GM19099 (cell line): ENCODE data around the gene COL5A1.

Source experiments
- POLR2A ChIP-seq: IDR thresholded peaks from 3 replicates; pipeline ENCODE4 v1.6.1; 2011; ENCODE audit warnings: low read depth; ENCODE audit not compliant: insufficient read length; ENCODE audit errors: extremely low read depth

The COL5A1 gene

DNA sequence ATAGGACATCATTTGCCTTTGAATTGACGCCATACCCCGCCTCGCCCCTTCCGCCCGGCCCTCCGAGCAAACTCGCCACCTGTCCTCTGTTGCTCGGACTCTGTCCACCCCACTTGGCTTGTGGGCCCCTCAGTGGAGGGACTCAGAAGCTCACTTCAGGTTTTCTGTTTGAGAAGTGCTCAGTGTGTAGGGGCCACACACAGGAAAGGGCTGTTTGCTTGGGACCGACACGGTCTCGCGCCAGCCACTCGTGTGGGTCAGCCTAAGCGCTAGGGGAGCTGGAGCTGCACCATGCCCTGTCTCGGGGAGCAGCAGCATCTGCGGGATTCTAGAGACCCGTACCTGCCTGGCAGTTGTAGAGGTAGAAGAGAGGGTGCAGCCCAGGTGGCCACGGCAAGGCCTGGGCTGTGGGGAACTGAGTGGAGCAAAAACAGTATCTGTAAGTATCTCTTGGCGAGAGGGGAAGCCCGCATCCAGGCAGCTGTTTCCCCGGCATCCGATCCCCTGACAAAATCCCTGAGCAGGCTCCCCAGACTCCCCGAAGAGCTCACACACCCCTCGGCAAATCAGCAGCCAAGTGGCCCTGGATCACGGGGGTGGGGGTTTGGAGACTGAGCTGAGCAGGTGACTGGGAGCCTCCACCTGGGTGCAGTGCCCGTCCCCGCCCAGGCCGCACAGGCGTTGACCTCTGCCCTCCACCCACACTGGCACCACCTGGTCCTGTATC lies 52.2 kb downstream of the COL5A1 start:
- no peak for TF ChIP-seq POLR2A

DNA sequence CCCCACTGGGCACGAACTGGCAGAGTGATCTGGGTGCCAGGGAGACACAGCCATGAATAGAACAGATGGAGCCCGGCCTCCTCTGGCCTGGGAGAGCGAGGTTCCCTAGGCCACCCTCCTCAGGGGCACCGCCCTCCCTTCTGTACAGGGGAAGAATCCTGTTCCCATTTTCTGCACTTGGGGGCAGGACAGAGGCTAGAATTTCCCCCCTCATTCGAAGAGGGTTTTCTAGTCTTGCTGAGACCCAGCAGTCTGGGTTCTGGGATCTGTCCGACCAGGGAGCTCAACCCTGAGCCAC lies 52.7 kb downstream of the COL5A1 start:
- TF ChIP-seq POLR2A = no peak

DNA sequence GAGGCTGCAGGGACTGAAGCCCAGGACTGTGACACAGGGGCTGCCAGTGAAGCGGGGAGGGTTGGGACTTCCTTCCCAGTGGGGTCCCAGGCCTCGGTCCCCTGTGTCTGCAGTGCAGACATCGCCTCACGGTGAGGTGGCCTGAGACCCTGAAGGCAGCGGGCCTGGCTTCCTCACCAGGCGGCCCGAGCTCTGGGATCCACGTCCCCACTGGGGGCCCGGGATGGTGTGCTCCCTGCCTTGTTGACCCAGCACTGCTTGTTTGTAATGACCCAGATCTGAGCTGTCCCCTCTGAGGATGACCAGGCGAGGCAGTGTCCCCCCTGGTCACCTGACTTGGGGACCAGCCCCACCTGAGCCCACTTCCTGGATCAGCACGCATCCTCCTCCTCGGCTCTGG lies 53.1 kb downstream of the COL5A1 start:
- TF ChIP-seq POLR2A = no peak

DNA sequence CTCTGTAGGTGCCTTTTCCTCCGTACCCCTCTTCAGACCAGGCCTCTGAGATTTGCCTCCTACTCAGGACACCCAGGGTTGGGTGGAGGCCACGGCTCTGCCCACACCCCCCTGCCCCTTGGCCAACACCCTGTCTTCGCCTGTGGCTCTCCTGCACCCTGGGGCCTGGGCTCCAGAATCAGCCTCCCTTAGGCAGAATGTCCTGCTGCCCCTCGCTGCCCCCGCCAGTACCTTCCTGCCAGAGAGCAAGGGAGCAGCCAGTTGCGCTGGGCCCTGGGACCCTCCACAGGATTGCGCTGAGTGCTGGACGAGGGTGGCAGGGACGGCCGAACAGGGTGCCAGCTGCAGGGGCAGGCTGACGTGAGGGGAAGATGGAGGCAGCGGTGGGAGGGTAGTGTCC lies 53.5 kb downstream of the COL5A1 start:
- TF ChIP-seq POLR2A = no peak

DNA sequence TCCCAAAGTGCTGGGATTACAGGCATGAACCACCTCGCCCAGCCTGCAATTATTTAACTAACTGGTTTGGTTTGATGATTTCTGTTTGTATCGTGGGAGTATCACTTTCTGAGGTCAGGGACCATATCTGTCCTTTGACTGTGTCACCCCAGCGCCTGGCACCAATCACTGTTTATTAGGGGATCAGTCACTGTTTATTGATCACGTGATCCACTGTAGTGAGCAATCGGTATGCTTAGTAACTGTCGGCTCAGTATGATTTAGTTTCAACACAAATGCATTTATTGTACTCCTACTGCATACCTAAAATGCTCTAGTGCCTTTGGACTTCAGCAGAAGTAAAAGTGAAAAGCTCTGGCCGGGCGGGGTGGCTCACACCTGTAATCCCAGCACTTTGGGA lies 54.8 kb downstream of the COL5A1 start:
- no peak for TF ChIP-seq POLR2A

DNA sequence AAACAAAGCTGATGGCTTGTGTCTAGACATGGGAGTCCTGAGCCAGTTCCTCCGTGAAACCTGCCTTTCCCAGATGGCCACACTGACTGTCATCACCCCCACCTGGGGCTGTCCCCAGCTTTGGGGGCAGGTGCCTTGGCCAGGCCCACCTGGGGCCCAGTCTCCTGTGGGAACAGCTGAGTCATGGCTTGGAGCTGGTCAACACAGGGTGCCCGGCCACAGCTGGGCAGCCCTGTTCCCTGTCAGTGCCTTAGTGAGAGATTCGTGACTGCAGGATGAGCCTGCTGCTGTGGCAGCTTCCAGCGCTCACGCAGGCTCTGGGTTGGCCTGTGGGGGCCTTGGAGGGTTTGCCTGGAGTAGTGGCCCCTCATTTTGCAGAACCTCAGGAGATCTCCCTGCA lies 56.5 kb downstream of the COL5A1 start:
- TF ChIP-seq POLR2A = no peak

DNA sequence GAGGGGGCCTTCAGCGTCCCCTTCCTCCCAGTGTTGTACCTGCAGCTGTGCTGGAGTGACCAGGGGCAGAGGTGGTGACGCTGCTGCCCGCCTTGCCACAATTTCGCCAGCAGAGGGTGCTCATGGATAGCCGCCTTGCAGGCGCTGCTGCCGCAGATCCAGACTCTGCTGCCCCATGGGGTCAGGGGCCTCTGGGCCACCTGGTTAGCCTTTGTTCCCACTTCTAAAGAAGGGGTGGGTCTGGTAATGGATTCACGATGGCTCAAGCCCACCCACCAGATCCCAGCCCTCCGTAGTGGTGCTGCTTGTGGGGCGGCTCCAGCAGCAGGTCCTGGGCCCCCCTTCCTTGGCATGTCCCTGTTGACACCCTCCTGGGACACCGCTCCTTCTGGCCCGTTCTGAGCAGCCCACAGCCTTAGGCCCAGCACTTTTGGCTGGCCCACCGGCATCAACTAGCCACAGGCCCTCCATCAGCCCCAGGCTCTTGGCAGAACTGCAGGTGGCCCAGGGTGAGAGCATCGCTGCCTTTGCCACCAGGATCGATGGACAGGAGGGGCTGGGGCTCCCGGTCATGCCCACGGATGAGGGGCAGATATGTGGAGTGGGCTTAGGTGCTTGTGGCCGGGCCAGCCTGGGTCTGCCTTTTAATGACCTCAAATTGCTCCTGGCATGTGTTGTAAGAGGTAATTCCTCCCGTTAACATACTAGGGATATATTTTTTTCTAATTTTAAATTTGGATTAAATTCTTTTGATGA lies 57.2 kb downstream of the COL5A1 start:
- no peak for TF ChIP-seq POLR2A

DNA sequence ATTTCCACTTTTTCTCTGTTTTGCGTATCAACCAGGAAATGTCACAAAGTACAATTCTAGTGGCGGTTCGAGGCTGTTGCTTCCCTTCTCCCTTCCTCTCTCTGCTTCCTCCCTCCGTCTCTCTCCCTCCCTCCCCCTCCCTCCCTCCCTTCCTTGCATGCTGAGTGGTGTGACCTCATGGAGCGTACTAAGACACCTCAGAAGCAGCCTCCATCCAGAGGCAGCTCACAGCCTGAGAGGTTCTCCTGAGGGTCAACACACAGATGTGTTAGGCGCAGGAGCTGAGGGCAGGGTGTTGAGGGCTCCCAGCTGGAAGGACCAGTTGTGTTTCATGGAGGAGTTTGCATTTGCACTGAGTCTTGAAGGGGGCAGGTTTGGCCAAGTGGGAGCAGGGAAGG lies 57.7 kb downstream of the COL5A1 start:
- no peak for TF ChIP-seq POLR2A

DNA sequence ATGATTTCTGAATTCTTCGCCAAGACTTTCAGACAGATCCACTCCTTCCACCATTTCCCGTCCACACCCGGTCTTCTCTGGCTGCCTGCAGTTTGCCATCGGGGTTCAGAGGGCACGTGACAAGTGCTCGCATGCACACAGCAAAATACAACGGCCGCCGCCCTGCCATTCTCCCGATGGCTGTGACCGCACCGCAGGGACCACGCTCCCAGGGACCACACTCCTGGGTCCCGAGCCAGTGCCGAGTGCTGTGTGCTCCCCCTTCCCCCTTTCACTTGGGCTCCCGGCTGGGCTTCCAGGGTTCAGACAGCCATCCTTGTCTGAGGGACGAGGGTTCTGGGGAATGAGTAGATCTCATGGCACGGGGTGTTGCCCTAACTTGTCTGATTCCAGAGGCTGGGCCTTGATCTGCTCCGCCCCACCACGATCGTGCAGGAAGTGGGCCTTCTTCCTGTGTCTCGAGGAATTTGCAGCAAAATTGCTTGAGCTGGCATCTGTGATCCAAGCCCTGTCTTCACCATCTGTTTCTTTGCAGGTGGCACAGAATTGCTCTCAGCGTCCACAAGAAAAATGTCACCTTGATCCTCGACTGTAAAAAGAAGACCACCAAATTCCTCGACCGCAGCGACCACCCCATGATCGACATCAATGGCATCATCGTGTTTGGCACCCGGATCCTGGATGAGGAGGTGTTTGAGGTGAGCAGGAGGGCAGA lies 59.2 kb downstream of the COL5A1 start:
- TF ChIP-seq POLR2A = no peak

DNA sequence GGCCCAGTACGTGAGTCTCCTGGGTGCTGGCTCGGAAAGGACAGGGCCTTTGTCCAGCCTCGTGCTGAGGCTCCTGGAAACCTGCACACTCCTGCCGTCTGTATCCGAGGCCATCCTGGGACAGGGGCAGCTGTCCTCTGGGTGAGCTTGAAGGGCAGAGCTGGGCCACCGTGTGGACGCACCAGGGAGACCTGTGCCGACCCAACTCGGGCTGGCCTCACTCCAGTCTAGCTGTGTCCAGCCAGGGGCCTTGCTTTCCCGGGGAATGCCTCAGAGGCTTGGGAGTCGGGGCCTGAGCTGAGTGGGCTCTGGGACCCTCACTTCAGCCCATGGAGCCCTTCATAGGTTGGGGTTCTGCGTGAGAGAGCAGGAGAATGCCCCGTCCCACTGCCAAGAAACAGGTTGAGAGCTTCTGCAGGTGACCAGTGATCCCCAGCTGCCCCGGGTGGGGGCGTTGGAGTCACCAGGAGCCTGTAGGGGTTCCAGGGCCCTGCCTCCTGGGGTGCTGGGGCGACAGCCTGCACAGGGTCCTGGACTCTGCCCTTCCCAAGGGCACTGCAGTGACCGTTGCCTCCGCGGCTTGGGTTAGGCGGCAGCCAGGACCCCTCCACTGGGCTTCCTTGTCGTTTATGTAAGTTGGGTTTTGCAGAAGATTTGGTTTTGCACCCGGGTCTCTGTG lies 60.1 kb downstream of the COL5A1 start:
- no peak for TF ChIP-seq POLR2A

DNA sequence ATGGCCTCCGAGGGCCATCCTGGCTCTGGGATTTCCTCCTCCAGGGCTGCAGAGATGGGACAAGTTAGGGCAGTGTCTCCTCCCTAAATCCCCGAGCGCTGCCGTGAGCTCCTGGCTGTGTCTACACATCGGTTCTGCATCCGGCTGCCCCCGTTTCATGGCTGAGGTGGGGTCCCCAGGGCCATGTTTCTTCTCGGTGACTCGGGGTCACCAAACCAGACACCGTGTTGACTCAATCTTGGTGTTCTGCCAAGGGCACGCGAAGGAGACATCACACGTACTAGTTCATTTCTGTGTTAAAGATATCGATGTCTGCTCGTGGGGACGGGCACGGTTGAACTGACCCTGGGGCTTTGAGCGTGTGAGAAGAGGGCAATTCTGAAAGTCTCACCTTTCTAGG lies 60.7 kb downstream of the COL5A1 start:
- TF ChIP-seq POLR2A = no peak

DNA sequence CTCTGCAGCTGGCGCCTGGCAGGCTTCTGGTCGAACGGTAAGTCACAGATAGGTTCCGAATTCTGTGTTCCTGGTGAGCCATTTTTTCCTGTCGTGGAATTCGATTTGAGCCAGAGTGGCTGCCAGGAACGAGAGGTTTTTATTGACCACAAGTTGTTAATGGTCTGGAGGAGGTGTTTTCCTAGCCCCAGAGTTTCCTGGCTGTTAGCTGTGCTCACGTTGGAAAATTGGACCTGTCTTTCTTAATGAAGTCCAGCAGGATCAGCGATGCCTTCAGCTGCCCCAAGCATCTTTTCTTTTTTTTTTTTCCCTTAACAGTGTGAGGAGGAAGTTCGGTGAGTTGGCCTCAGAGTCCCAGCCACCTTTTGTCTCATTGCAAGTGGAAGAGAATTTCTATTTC lies 62.9 kb downstream of the COL5A1 start:
- no peak for TF ChIP-seq POLR2A

DNA sequence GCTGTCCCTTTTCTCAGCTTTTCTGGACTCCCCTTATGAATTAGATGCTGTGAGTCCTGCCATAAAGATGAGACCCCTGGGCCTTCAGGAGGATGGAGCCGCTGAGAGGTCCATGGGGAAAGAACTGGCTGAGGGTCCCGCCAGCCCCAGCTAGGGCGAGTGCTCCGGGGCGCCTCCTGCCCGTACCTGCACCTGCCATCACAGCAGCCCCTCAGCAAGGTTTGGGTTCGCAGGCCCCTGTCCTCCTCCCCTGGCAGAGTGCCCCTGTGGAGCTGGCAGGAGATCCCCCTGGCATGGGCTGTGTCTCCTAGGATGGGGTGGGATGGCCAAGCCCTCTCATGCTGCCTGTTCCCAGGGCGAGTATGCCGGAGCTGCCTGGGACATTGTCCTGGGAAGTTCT lies 64.2 kb downstream of the COL5A1 start:
- TF ChIP-seq POLR2A = no peak

DNA sequence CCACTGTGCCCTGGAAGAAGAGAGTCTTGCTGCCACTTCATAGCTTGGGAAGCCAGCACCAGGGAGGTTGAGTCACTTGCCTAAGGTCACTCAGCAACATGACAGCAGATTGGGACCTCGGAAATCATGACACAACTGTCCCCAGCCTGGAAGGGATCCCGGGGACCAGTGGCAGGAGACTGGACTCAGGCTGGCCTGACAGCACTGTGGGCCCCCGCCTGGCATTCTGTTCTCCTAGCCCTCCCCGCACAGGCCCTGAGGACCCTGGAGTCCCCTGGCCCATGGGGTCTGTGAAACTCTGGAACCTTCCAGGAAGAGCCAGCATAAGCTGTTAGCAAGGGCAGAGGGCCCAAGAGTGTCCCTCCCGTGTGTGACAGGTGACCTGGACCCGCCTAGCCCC lies 64.9 kb downstream of the COL5A1 start:
- TF ChIP-seq POLR2A = no peak

DNA sequence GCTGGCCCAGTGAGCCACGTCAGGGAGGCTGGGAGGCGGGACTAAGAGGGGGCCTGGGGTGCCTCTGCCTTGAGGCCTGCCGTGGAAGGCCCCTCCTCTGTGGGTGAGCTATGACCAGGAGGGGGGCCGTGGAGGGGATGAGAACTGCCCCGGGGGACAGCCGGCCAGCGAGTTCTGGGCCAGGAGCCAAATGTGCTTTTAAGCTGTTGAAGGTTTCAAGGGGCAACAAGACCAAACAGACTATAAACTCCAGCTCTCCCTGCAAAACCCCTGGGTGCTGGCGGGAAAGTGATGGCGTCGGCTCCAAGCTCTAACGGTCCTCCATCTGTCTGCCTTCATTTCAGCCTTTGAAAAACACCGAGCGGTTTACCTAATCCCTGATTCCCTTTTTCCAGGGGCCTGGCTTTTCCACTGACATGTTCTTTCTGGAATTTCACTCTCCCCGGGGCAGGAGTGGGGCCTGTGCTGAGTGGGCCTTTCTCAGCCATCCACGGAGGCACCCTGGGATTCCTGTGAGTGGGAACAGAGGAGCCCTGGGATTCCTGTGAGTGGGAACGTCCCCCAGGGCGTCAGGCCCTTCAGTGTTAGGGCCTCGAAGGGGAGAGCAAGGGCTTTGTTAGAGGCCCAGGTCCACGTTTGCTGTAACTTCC lies 65.6 kb downstream of the COL5A1 start:
- TF ChIP-seq POLR2A = no peak
